Activated CD8-positive, alpha-beta T cell treated with anti-CD3 and anti-CD28 coated beads for 36 hours (primary cell): ENCODE data around the gene ZC3H14. TPM values are rescaled to one million over a fixed set of nuclear protein-coding genes. Genes with fewer than 3 reads are reported as not detected.

Source experiments
- ATAC-seq: fragments of 200-7000 bp; cut with Tn5 transposase; one replicate; pipeline ENCODE4 v1.10.0; 2021; ENCODE audit warnings: mild to moderate bottlenecking, moderate library complexity
- CTCF ChIA-PET: fragments of 350-600 bp; sonication (Branson Sonifier 250); formaldehyde crosslinking; loops from one replicate; lab custom pipeline; 2021; ENCODE audit warnings: antibody characterized with exemption; lab: Charles Lee
- POLR2A ChIA-PET: fragments of 350-600 bp; sonication (Branson Sonifier 250); formaldehyde crosslinking; loops from one replicate; lab custom pipeline; 2021; ENCODE audit warnings: antibody characterized with exemption; lab: Charles Lee
- DNase-seq: peaks from one replicate; pipeline ENCODE4 v3.0.0-alpha.2; 2020
- H3K27ac Mint-ChIP-seq: one replicate; pipeline ENCODE4 v1.8.0; 2021; ENCODE audit warnings: mild to moderate bottlenecking, mixed read lengths
- H3K27me3 Mint-ChIP-seq: one replicate; pipeline ENCODE4 v1.8.0; 2021; ENCODE audit warnings: mixed read lengths
- H3K36me3 Mint-ChIP-seq: one replicate; pipeline ENCODE4 v1.8.0; 2021; ENCODE audit warnings: low read depth, mixed read lengths
- H3K4me1 Mint-ChIP-seq: one replicate; pipeline ENCODE4 v1.8.0; 2021; ENCODE audit warnings: low read depth, mixed read lengths
- H3K4me3 Mint-ChIP-seq: one replicate; pipeline ENCODE4 v1.8.0; 2021; ENCODE audit warnings: mild to moderate bottlenecking, moderate library complexity, mixed read lengths
- H3K9me3 Mint-ChIP-seq: one replicate; pipeline ENCODE4 v1.8.0; 2021; ENCODE audit warnings: mixed read lengths
- CTCF ChIP-seq: fragments of 200-600 bp; IDR thresholded peaks from one replicate; pipeline ENCODE4 v1.8.0; 2022; ENCODE audit warnings: antibody characterized with exemption, mild to moderate bottlenecking
- intact Hi-C: fragments of 100-400 bp; cut with micrococcal nuclease; formaldehyde crosslinking; loops from one replicate; pipeline ENCODE4 v1.10.0; 2022
- total RNA-seq, 2 experiments: library from RNA; stranded (reverse); gene quantifications; one replicate each; pipeline ENCODE4 v1.2.3, GENCODE V29; 2021

The ZC3H14 gene
- total RNA-seq, 2 experiments from 2014 or later = 43.9 to 50.3 TPM

GRCh38 chr14:88546621-88547385, 16.0 kb upstream of the ZC3H14 start:
- TF ChIP-seq CTCF = no peak
- Mint-ChIP-seq H3K27ac (no peak overlapping the region), H3K9me3 (no peaks in the 10 kb centered on the region), H3K4me3 (no peak overlapping the region), H3K36me3 (no peaks in the 10 kb centered on the region), H3K4me1 (peaks cover 1% of the 10 kb centered on the region), H3K27me3 (peaks cover 5% of the 10 kb centered on the region)
- no peak for ATAC-seq
- intact Hi-C loops = no loop called here
- CTCF ChIA-PET = no interaction called here
- POLR2A ChIA-PET = no interaction called here
- DNase-seq = no peak

- H3K27ac Mint-ChIP-seq = no peak overlapping the region
- CTCF ChIA-PET = no interaction called here
Observed at GRCh38 chr14:88547386-88547780, 15.5 kb upstream of the ZC3H14 start.

GRCh38 chr14:88550078-88550477, 12.8 kb upstream of the ZC3H14 start:
- H3K4me3 Mint-ChIP-seq = no peak overlapping the region
- POLR2A ChIA-PET = interaction anchor here (0.6 kb wide), 1 partner anchor 8 kb away, joined by 3 read pairs; no protein-coding TSS in a partner anchor
- peaks cover 13% of the 10 kb centered on the region for H3K4me1 Mint-ChIP-seq
- H3K27me3 Mint-ChIP-seq = peaks cover 27% of the 10 kb centered on the region
- ATAC-seq (no peak), DNase-seq (no peak)
- H3K9me3 Mint-ChIP-seq = no peaks in the 10 kb centered on the region
- intact Hi-C loops = loop anchor here (5.0 to 10.0 kb wide), 2 partner anchors 58 to 365 kb away; no protein-coding TSS in a partner anchor
- no peaks in the 10 kb centered on the region for H3K36me3 Mint-ChIP-seq
- CTCF ChIA-PET = no interaction called here
- H3K27ac Mint-ChIP-seq = no peak overlapping the region
- no peak for TF ChIP-seq CTCF

More at GRCh38 chr14:88547386-88547780, 15.5 kb upstream of the ZC3H14 start:
- POLR2A ChIA-PET = no interaction called here
- ATAC-seq (no peak), DNase-seq (no peak)
- Mint-ChIP-seq H3K4me3 (no peak overlapping the region), H3K36me3 (no peaks in the 10 kb centered on the region), H3K27me3 (peaks cover 11% of the 10 kb centered on the region), H3K4me1 (peaks cover 5% of the 10 kb centered on the region), H3K9me3 (no peaks in the 10 kb centered on the region)
- intact Hi-C loops = no loop called here
- TF ChIP-seq CTCF = no peak

- ChIA-PET POLR2A (interaction anchor here (1.0 to 1.2 kb wide), 2 partner anchors 12 to 242 kb away, joined by 3 to 4 read pairs; partner anchors contain the start of genes EML5 and ZC3H14), CTCF (interaction anchor here (0.9 kb wide), 1 partner anchor 363 kb away, joined by 3 read pairs; no protein-coding TSS in a partner anchor)
- Mint-ChIP-seq H3K27ac (no peak overlapping the region), H3K9me3 (no peaks in the 10 kb centered on the region), H3K36me3 (no peaks in the 10 kb centered on the region), H3K27me3 (peaks cover 37% of the 10 kb centered on the region), H3K4me1 (peaks cover 14% of the 10 kb centered on the region), H3K4me3 (peak overlapping the region; percentile 67)
- TF ChIP-seq CTCF = no peak
- intact Hi-C loops = loop anchor here (5.0 to 10.0 kb wide), 2 partner anchors 59 to 366 kb away; no protein-coding TSS in a partner anchor
- ATAC-seq (peak; percentile 54), DNase-seq (peak; percentile 54)
Observed at GRCh38 chr14:88551094-88551870, 11.6 kb upstream of the ZC3H14 start.
